GM19193 (cell line): ENCODE results near the gene VASH2.

Experiments
- POLR2A ChIP-seq: IDR thresholded peaks from 4 replicates; pipeline ENCODE4 v1.6.1; 2011; ENCODE audit not compliant: insufficient read depth, insufficient read length; ENCODE audit errors: extremely low read depth

The VASH2 gene

GRCh38 chr1:212967801-212968200, 17.5 kb downstream of the VASH2 start:
- TF ChIP-seq POLR2A, result no peak

- no peak for TF ChIP-seq POLR2A
Measured at GRCh38 chr1:212968368-212968863, 18.1 kb downstream of the VASH2 start.

DNA sequence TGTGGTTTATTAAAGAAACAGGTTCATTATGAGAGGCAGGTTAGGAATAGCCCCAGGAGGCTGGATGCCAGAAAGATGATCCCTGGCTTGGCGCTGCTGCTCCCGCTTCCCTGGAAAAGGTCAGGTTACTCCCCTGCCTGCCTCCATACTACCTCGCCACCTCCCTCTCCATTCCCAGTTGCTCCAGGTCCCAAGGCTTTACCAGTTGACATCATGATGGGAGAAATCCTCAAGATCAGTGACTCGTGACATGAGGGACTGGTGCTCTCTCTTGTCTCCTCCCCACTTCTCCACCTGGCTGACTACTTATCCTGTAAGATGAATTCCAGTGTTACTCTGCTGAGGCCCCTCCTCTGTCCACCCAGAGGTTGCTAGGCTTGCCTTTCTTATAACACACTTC, 19.7 kb downstream of the VASH2 start:
- no peak for TF ChIP-seq POLR2A

GRCh38 chr1:212971312-212971711, 21.0 kb downstream of the VASH2 start:
- no peak for TF ChIP-seq POLR2A

GRCh38 chr1:212973426-212973825, 23.1 kb downstream of the VASH2 start:
- TF ChIP-seq POLR2A, result no peak

DNA sequence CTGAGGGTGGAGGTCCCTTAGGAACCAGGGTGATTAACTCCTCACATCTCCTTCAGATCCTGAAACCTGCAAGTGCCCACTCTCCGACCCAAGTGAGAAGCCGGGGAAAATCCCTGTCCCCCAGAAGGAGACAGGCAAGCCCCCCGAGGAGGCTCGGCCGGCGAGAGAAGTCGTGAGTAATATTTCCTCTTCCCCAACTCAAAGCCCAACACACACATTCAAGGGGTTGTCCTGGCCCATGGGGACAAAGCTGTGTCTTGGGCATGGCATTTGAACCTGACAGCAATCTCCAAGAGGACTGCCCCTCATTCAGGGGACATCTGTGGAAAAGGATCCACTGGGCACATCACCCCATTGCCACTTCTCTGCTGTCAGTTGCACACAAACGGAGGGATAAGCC, 23.6 kb downstream of the VASH2 start:
- no peak for TF ChIP-seq POLR2A

GRCh38 chr1:212974711-212975110, 24.4 kb downstream of the VASH2 start:
- no peak for TF ChIP-seq POLR2A

GRCh38 chr1:212975111-212975918, 25.0 kb downstream of the VASH2 start:
- TF ChIP-seq POLR2A, result no peak

DNA sequence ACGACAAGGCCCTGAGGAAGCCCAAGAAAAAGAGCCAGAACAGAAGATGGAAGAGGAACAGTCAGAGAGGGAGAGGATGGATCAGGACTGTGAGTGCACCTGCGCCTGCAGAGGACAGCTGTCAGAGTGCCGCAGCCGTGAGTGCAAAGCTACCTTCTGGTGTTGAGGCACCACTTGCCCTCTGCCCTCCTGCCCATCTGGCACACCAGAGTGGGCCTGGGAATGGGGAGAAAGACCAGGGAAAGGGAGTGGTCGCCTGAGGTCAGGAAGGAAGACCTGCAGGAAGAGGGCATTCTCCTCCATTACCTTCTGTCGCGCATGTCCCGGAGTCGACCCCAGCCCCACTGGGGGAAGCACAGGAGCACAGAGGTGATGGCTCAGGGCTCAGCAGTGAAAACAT, 26.2 kb downstream of the VASH2 start:
- no peak for TF ChIP-seq POLR2A

DNA sequence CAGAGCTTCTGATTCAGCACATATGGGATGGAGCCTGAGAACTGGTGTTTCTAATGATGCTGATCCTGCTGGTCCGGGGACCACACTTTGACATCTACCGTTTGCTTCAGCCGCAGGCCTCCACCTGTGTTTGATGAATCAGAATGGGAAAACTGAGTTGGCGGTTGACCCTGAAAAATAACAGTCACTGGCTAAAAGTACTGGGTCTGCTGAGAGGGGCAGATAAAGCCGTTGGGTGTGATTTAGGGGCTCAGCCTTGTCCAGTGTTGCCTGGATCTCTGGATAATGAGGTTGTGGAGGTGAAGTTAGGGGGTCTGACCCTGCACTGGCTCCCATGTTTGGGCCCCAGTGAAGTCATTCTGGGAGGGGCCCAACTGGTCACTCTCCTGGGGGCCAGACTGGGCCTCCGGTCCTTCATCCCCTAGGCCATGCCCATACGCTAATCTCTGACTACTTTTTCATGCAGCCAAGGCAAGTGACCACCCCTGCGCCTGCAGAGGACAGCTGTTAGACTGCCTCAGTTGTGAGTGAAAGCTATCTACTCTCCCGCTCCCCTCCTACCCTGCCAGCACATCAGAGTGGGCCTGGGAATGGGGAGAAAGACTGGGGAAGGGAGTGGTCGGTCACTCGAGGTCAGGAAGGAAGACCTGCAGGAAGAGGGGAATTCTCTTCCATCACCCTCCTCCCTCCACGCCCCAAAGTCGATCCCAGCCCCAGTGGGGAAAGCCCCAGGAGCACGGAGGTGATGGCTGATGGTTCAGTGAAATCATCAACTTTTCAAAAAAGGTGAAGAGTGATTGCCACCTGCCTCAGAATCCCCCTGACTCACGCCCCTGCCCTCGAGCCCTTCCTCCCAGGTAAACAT, 27.7 kb downstream of the VASH2 start:
- TF ChIP-seq POLR2A, result peak; percentile 35

GRCh38 chr1:212979340-212980122, 29.2 kb downstream of the VASH2 start:
- TF ChIP-seq POLR2A, result no peak

- TF ChIP-seq POLR2A, result no peak
Measured at GRCh38 chr1:212980123-212980785, 29.9 kb downstream of the VASH2 start.

GRCh38 chr1:212981025-212981495, 30.7 kb downstream of the VASH2 start:
- TF ChIP-seq POLR2A, result no peak
